HPDE6-E6E7 (cell line): Measurements from ENCODE around the gene NAGLU.
"Not testable (repeated sequence)": the region's sequence is repeated elsewhere in the genome, so short reads cannot be mapped to it uniquely, and the experiment has no call there.

ENCODE experiments used
- DNase-seq: peaks from one replicate; pipeline ENCODE4 v3.0.0; 2011; ENCODE audit warnings: missing footprints; ENCODE audit errors: extremely low spot score

Gene NAGLU

GRCh38 chr17:42521036-42521435 is 15.0 kb upstream of the NAGLU start:
- no peak for DNase-seq

GRCh38 chr17:42521666-42522262 is 14.3 kb upstream of the NAGLU start:
- no peak for DNase-seq

- DNase-seq = no peak
These were observed 13.7 kb upstream of the NAGLU start for GRCh38 chr17:42522263-42522790.

DNA sequence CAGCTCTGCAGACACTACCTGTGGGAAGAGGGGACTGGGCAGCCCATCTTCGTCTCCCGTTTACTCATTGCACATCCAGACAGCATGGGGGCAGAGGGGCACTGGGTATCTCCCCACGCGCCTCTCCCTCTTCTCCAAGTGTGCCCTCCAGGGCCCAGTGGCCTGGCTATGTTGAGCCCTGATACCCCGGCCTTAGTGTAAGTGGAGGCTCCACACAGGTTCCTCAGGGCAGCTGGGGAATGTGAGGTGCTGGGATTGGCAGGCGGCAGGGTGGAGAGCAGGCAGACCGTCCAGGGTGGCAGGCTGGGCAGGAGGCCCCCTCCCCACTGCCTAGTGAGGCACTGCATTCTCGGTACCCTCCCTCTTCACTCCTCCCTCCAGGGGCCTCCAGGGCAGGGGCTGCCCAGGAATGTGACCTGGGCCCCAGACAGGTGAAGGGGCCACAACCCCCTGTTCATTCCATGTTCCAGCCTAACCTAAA is 13.2 kb upstream of the NAGLU start:
- no peak for DNase-seq

- DNase-seq = no peak
These were observed 10.8 kb upstream of the NAGLU start for GRCh38 chr17:42525221-42525620.

DNA sequence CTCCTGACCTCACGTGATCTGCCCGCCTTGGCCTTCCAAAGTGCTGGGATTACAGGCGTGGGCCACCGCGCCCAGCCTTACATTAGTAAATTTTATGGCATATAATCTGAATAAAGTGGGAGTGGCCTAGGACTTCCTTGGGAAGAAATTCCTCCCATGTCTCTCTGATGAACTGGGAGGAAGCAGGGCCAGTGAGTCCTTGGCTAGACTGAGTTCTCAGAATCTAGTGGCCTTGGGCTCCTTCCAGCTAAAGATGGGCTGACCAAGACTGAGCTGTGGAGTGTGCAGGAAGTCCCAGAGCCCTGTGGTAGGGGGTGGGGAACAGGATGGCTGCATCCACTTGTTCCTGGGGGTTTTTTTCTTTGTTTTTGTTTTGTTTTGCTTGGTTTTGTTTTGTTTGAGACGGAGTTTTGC is 10.0 kb upstream of the NAGLU start:
- no peak for DNase-seq

DNA sequence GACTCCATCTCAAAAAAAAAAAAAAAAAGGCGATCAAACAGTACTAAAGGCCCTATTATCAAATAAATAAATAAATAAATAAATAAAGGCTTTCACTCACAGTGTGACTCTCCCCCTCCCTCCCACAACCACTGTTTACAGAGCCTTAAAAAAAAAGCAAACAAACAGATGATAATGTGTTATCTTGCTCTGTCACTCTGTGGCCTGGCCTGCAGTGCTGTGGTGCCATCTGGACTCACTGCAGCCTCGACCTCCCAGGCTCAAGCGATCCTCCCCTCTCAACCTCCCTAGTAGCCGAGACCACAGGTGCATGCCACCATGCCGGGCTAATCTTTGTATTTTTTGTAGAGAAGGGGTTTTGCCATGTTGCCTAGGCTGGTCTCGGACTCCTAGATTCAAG is 8.1 kb upstream of the NAGLU start:
- no peak for DNase-seq

- DNase-seq = no peak
These were observed 7.0 kb upstream of the NAGLU start for GRCh38 chr17:42529061-42529460.

DNA sequence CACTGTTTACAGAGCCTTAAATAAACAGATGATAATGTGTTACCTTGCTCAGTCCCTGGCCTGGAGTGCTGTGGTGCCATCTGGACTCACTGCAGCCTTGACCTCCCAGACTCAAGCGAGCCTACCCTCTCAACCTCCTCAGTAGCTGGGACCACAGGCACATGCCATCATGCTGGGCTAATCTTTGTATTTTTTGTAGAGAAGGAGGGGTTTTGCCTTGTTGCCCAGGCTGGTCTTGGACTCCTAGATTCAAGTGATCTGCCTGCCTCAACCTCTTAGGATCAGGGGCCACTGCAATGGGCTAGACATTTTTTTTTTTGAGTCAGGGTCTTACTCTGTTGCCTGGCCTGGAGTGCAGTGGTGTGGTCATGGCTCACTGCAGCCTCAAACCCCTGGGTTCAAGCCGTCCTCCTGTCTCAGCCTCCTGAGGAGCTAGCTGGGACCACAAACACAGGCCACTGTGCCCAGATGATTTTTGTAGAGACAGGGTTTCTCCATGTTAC is 5.0 kb upstream of the NAGLU start:
- DNase-seq = no peak

GRCh38 chr17:42531455-42532354 is 4.3 kb upstream of the NAGLU start:
- peak; percentile 39 for DNase-seq

DNA sequence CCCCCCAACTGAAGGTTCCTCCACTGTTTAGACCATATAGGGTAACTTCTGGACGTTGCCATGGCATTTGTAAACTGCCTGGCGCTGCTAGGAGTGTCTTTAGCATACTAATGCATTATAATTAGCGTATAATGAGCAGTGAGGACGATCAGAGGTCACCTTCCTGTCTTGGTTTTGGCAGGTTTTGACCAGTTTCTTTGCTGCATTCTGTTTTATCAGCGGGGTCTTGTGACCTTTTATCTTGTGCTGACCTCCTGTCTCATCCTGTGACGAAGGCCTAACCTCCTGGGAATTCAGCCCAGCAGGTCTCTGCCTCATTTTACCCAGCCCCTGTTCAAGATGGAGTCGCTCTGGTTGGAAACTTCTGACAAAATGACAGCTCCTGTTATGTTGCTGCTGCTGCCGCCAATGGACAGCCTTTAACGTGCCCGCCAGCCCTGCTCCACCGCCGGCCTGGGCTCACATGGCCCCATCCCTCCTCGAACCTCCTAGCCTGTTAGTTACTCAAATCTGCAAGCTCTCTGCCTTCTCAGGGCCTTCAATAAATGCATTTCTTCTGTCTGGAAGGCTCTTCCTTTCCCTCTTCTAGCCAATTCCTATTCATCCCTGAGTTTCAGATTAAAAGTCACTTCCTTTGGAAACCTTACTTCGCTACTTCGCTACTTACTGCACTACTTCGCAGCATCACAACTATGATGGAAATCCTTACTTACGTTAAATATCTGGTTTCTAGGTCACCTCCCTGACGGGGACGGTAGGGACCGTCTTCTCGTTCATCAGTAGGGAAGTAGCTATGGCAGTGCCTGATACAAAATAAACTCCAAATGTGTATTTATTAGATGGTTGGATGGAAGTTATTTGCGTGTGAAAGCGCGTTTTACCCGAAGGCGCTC is 640 bp upstream of the NAGLU start:
- no peak for DNase-seq

DNA sequence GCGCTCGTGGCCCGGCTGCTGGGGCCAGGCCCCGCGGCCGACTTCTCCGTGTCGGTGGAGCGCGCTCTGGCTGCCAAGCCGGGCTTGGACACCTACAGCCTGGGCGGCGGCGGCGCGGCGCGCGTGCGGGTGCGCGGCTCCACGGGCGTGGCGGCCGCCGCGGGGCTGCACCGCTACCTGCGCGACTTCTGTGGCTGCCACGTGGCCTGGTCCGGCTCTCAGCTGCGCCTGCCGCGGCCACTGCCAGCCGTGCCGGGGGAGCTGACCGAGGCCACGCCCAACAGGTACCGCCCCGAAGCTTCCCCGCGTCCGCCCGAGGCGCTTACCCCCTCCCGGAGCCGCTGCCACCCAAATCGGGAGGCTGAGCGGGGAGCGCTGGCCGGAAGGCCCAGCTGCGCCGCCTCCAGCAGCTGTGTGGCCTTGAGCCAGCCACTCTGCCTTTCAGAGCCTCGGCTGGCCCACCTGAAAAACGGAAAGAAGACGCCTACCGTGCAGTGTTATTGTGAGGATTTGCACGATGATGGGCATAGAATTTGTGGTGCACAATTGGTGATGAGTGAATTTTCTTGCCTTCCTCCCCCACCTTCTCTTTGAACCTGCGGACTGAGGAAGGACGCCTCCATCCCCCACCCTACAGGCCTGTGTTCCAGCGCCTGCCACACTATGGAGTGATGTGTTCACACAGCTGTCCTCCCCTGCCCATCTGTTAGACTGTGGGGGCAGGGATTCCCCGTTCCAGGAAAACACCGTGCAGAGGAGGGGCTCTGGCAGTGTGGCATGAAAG is 523 bp downstream of the NAGLU start:
- DNase-seq = peak; percentile 81

DNA sequence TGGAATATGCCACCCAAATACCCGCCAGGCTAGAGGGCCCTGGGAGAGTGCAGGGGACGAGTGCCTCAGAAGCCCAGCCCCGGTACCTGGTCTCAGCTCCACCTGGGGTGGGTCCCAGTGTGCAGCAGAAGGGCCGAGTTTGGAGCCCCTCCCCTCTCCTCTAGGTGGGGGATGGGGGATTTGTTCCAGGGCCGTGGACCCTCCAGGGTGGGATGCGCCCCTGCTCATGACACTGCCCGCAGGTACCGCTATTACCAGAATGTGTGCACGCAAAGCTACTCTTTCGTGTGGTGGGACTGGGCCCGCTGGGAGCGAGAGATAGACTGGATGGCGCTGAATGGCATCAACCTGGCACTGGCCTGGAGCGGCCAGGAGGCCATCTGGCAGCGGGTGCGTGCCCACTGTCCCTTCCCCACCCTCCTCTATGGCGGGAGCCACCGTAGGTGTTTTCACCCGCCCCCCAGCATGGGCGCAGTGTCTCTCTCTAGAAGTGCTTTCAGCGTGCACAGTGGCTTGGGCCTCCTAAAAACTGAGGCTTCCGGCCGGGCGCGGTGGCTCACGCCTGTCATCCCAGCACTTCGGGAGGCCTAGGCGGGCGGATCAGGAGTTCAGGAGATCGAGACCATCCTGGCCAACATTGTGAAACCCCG is 1.2 kb downstream of the NAGLU start:
- DNase-seq = no peak

DNA sequence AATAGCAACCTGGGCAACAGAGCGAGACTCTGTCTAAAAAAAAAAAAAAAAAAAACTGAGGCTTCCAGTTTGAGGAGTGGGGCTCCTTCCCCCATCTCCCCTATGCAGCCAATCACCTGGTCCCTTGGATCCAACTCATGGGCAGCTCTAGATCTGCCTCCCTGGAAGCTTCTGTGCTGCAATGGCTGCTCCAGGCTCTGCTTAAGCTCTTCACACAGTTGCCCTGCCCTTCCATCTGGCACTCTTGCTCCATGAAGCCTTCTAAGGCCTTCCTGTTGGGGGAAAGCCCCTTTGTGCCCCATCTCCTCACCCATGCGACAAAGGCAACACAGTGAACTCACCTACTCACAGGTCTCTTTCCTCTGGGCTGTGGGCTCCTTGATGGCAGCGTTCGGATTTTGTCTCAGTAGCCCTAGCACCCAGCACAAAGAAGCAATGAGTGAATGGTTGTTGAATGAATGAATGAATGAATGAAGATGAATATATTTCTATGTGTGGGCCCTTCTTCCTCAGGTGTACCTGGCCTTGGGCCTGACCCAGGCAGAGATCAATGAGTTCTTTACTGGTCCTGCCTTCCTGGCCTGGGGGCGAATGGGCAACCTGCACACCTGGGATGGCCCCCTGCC is 1.9 kb downstream of the NAGLU start:
- no peak for DNase-seq

DNA sequence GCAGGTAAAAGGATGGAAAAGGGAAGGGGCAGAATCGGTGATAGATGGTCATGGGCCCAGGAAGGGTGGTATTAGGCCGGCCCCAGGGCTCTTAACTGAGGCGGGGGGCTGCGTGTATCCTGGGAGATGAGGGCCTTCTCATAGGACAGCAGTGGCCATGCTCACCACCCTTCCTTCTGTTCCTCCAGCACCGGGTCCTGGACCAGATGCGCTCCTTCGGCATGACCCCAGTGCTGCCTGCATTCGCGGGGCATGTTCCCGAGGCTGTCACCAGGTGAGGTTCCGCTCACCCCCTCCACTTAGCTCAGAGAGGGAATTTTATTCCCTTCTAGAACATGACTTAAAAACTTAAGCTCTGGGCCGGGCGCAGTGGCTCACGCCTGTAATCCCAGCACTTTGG is 2.4 kb downstream of the NAGLU start:
- no peak for DNase-seq

DNA sequence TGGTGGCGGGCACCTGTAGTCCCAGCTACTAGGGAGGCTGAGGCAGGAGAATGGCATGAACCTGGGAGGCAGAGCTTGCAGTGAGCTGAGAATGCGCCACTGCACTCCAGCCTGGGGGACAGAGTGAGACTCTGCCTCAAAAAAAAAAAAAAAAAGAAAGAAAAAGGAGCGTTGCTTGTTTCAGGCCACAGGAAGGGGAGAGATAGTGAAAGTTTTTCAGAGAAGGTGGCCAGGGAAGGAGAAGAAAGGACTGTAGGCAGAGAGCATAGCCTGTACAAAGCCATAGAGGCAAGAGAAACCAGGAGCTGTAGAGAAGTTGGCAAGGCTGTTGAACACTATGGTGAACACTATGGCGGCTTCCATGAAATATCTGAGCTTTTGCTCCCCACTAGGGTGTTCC is 4.5 kb downstream of the NAGLU start:
- not testable (repeated sequence) for DNase-seq

- no peak for DNase-seq
These were observed 5.2 kb downstream of the NAGLU start for GRCh38 chr17:42541041-42541833.

GRCh38 chr17:42543190-42544079 is 7.4 kb downstream of the NAGLU start:
- DNase-seq = no peak
